Cardiac septum (tissue), 1 donor: ENCODE data around the gene PELI3. TPM values are rescaled to one million over a fixed set of nuclear protein-coding genes. Genes with fewer than 3 reads are reported as not detected.

ENCODE experiments used
- DNase-seq: peaks from one replicate; pipeline ENCODE4 v3.0.0-alpha.2; 2020; ENCODE audit warnings: low spot score
- intact Hi-C: fragments of 100-400 bp; cut with DNase I; formaldehyde crosslinking; loops from one replicate; pipeline ENCODE4 v1.14.0; 2022
- total RNA-seq: library from RNA; stranded (reverse); fragmentation: NEBNext Ultra II Directional; extraction: Animal tissue kit (Norgen Biotek cat#: 25700); gene quantifications from one replicate; pipeline ENCODE4 v1.2.1, GENCODE V29; 2021
- donor health status: DM: no; HTN: no; CAD: no.

Gene PELI3
- total RNA-seq, 1 donor from 2014 or later, result 7.7 TPM

DNA sequence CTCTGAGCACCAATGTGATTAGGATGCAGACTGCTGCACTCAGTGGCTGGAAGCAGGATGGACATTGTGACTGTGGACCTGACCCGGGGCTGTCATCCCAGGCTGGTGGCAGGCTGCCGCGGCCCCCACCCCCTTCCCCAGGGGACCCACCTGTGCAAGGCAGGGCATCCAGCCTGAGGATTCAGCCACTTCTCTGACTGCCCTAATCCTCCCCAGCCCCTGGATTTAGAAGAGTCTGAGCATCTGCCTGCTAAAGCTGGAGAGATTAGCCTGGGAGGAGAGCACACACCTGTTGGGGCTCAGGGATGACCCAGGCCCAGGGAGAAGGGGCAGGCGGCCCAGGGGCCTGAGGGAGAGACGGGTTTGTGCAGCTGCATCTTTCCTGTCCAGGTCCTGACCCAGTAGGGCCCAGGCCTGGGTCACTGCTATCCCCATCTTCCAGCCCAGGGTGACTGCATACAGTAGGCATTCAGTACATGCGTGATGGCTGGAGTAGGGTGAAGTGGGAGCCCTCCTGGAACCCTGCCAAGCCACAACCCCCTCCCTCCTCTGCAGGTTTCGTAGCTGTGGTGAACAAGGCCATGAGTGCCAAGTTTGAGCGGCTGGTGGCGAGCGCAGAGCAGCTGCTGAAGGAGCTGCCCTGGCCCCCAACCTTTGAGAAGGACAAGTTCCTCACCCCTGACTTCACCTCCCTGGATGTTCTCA, 25.6 kb downstream of the PELI3 start:
- intact Hi-C loops, result no loop called here
- DNase-seq, result no peak

GRCh38 chr11:66493130-66493529, 26.4 kb downstream of the PELI3 start:
- intact Hi-C loops, result no loop called here
- DNase-seq, result no peak

DNA sequence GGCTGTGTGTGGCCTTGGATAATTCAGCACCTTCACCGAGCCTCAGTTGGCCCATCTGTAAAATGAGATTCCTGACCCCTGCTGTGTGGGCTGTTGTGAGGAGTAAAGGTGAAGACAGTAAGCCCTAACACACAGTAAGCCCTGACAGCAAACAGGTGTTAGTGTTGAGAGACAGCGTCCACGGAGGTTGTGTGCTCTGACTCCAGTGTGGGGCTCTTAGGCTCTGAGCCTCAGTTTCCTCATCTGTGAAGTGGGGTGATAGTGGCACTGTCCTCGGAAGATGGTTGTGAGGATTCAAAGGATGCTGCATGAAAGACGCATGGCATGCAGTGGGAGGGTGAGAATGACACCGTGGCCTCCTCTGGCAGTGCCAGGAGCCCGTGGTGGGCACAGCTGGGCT, 27.8 kb downstream of the PELI3 start:
- no peak for DNase-seq
- intact Hi-C loops, result no loop called here

DNA sequence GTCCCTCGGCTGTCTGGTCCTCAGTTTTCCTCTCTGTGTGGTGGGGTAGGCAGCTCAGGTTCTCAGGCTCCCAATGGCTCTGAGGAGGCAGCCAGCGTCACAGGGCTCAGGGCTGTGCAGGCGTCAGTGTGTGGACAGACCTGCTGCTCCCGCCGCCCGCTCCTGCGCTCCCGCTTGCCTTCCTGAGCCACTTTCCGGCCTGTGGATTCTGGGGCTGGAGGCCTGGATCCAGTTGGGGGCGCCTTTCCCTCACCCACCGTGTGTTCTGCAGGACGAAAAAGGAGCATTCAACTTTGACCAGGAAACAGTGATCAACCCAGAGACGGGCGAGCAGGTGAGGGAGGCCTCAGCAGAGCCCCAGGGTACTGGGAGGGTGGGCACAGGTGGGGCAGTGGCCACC, 28.2 kb downstream of the PELI3 start:
- no peak for DNase-seq
- intact Hi-C loops, result no loop called here

- DNase-seq, result no peak
These were observed 28.7 kb downstream of the PELI3 start for GRCh38 chr11:66495401-66495854.

DNA sequence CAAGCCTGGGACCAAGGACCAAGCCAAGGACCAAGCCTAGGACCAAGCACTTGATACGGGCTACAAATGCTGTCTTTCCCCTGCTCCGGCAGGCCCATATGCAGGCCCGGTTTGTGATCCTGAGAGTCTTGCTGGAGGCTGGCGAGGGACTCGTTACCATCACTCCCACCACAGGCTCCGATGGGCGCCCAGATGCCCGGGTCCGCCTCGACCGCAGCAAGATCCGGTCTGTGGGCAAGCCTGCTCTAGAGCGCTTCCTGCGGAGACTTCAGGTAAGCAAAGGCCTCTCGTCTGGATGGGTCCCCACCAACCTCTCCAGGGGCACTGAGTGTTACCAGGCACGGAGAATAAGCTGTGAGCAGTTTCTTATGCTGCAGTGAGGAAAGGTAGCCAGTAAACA, 30.5 kb downstream of the PELI3 start:
- intact Hi-C loops, result no loop called here
- no peak for DNase-seq

More at GRCh38 chr11:66495401-66495854, 28.7 kb downstream of the PELI3 start:
- intact Hi-C loops, result no loop called here

DNA sequence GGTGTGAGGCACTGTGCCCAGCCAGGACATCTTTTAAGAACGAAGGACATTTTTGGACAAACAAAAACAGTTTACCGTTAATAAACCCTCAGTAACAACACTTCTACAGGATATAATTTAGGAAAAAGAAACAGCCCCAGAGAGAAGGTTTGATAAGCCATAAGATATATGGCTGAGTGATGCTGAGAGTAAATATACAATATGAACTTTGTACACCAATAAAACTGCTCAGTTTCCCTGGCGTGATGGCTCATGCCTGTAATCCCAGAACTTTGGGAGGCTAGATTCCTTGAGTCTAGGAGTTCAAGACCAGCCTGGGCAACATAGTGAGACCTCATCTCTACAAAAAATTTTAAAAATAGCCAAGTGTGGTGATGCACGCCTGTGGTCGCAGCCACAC, 31.8 kb downstream of the PELI3 start:
- intact Hi-C loops, result no loop called here
- no peak for DNase-seq

- DNase-seq, result no peak
- intact Hi-C loops, result no loop called here
These were observed 38.6 kb downstream of the PELI3 start for GRCh38 chr11:66505276-66505816.

DNA sequence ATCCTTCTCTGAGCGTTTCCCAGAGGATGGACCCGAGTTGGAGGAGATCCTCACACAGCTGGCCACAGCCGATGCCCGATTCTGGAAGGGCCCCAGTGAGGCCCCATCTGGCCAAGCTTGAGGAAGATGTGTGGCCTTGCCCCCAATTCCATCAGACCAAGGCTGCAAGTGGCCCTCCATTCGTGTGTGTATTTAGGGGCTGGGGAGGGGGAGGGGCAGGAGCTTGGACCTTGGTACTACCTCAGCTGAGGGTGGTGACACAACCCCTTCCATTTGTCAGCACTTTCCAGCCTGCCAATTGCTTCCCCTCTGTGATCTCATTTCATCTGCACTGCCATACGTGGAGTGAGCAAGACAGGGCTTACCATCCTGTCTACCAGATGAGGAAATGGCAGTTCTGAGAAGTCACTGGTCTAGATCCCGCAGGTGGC, 42.4 kb downstream of the PELI3 start:
- intact Hi-C loops, result no loop called here
- no peak for DNase-seq

GRCh38 chr11:66510271-66510989, 43.7 kb downstream of the PELI3 start, which contains the start of gene BBS1:
TSS of gene BBS1 (plus strand) at chr11:66510635. CDS start at chr11:66510660, 25 bp downstream.
- peak; percentile 92 for DNase-seq
- intact Hi-C loops, result loop anchor here (2.0 kb wide), 1 partner anchor 30 kb away; the partner anchor contains the start of gene DPP3

- intact Hi-C loops, result loop anchor here (2.0 kb wide), 1 partner anchor 30 kb away; the partner anchor contains the start of gene DPP3
These were observed 44.3 kb downstream of the PELI3 start for GRCh38 chr11:66510990-66511339.

GRCh38 chr11:66523611-66524010, 56.9 kb downstream of the PELI3 start:
- intact Hi-C loops, result no loop called here
- no peak for DNase-seq

More at GRCh38 chr11:66510990-66511339, 44.3 kb downstream of the PELI3 start:
- no peak for DNase-seq

DNA sequence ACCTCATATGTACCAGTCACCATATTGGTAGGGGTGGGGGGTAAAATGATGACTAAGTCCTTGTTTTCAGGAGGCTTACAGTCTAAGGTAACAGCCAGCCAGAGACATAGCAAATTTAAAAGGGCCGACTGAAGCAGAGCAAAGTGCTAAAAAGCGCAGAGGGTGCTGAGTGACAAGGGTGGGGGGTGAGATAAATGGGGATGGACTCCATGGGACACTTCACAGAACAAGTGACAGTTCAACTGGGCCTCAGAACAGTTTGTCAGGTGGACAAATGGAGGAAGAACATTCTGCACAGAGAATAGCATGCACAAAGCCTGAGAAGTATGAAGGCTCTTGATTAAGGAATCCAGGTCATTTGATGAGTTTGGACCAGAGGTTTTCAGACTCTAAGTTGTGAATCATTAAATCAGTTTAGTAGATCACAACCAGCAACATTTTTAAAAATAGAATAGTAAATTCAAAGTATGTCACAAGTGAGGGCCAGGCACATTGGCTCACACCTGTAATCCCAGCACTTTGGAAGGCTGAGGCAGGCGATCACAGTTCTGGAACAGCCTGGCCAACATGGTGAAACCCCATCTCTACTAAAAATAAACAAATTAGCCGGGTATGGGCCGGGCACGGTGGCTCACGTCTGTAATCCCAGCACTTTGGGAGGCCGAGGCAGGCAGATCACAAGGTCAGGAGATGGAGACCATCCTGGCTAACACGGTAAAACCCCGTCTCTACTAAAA, 57.8 kb downstream of the PELI3 start:
- intact Hi-C loops, result no loop called here
- no peak for DNase-seq

Other genes with a start within 250 kb of the PELI3 start
- 43.5 TPM for gene KLC2, start 209.2 kb upstream of the PELI3 start, total RNA-seq
- gene RAB1B, start 198.3 kb upstream of the PELI3 start, total RNA-seq, result 124 TPM
- gene CNIH2, start 188.7 kb upstream of the PELI3 start, total RNA-seq, result 0.22 TPM
- gene YIF1A, start 177.8 kb upstream of the PELI3 start, total RNA-seq, result 74.0 TPM
- 0.24 TPM for gene TMEM151A, start 175.0 kb upstream of the PELI3 start, total RNA-seq
- gene CD248, start 149.9 kb upstream of the PELI3 start, total RNA-seq, result 9.7 TPM
- gene RIN1, start 130.5 kb upstream of the PELI3 start, total RNA-seq, result 2.2 TPM
- 14.6 TPM for gene BRMS1, start 121.8 kb upstream of the PELI3 start, total RNA-seq
- gene B4GAT1, start 119.3 kb upstream of the PELI3 start, total RNA-seq, result 31.6 TPM
- gene SLC29A2, start 95.1 kb upstream of the PELI3 start, total RNA-seq, result 8.8 TPM
- gene NPAS4, start 45.9 kb upstream of the PELI3 start, total RNA-seq, result not detected
- 40.3 TPM for gene MRPL11, start 28.1 kb upstream of the PELI3 start, total RNA-seq
- 13.2 TPM for gene DPP3, start 13.5 kb downstream of the PELI3 start, total RNA-seq
- 19.5 TPM for gene BBS1, start 43.7 kb downstream of the PELI3 start, total RNA-seq
- 5.8 TPM for gene ZDHHC24, start 79.1 kb downstream of the PELI3 start, total RNA-seq
- gene ACTN3, start 80.0 kb downstream of the PELI3 start, total RNA-seq, result 0.11 TPM
- gene CTSF, start 101.7 kb downstream of the PELI3 start, total RNA-seq, result 57.6 TPM
- gene CCDC87, start 126.2 kb downstream of the PELI3 start, total RNA-seq, result 0.43 TPM
- 21.9 TPM for gene CCS, start 126.3 kb downstream of the PELI3 start, total RNA-seq
- gene RBM14, start 149.7 kb downstream of the PELI3 start, total RNA-seq, result 35.2 TPM
- 60.1 TPM for gene RBM4, start 171.8 kb downstream of the PELI3 start, total RNA-seq
- gene RBM4B, start 211.0 kb downstream of the PELI3 start, total RNA-seq, result 11.1 TPM